MCF 10A (cell line): ENCODE measurements around the gene MEIS2. TPM values are rescaled to one million over a fixed set of nuclear protein-coding genes. Genes with fewer than 3 reads are reported as not detected.

ENCODE experiments used
- BruUV-seq: library from RNA; stranded (reverse); fragments of 400-500 nt; replicated peaks from 2 replicates; lab custom pipeline; 2021; lab: Mats Ljungman, UMichigan
- CTCF ChIA-PET: fragments of 300-600 bp; sonication (Branson Sonifier 250); formaldehyde crosslinking; extraction: SDS; loops from one replicate; lab custom pipeline; 2021; ENCODE audit warnings: antibody characterized with exemption, inconsistent platforms; lab: Yijun Ruan, JAX
- POLR2A ChIA-PET: fragments of 300-600, 350-650 bp; sonication (Branson Sonifier 250); formaldehyde crosslinking; extraction: SDS; loops from one replicate; lab custom pipeline; 2020; ENCODE audit warnings: antibody characterized with exemption, inconsistent platforms; lab: Yijun Ruan, JAX
- DNase-seq: peaks from one replicate; pipeline ENCODE4 v3.0.0-alpha.2; 2018; ENCODE audit not compliant: unreplicated experiment
- H3K27ac Mint-ChIP-seq: one replicate; pipeline ENCODE4 v1.8.0; 2022; ENCODE audit warnings: mild to moderate bottlenecking, low read depth, mixed read lengths; ENCODE audit not compliant: unreplicated experiment
- H3K27me3 Mint-ChIP-seq: one replicate; pipeline ENCODE4 v1.8.0; 2022; ENCODE audit warnings: mixed read lengths; ENCODE audit not compliant: insufficient read depth, unreplicated experiment
- H3K36me3 Mint-ChIP-seq: one replicate; pipeline ENCODE4 v1.8.0; 2022; ENCODE audit warnings: mild to moderate bottlenecking, moderate library complexity, mixed read lengths; ENCODE audit not compliant: insufficient read depth, unreplicated experiment
- H3K4me1 Mint-ChIP-seq: one replicate; pipeline ENCODE4 v1.8.0; 2022; ENCODE audit warnings: mixed read lengths; ENCODE audit not compliant: insufficient read depth, unreplicated experiment
- H3K4me3 Mint-ChIP-seq: one replicate; pipeline ENCODE4 v1.8.0; 2022; ENCODE audit warnings: mild to moderate bottlenecking, moderate library complexity, mixed read lengths; ENCODE audit not compliant: unreplicated experiment
- H3K9me3 Mint-ChIP-seq: one replicate; pipeline ENCODE4 v1.8.0; 2022; ENCODE audit warnings: mixed read lengths; ENCODE audit not compliant: unreplicated experiment
- intact Hi-C: fragments of 100-400 bp; cut with micrococcal nuclease; formaldehyde crosslinking; loops from 2 replicates; pipeline ENCODE4 v1.14.1; 2022
- total RNA-seq: library from RNA; stranded (reverse); gene quantifications from 2 replicates; pipeline ENCODE4 v1.2.3, GENCODE V29; 2022
- TF ChIP-seq, protein P1 (sequence below): fragments of 200-600 bp; IDR thresholded peaks from one replicate; pipeline ENCODE4 v1.8.0; 2022; ENCODE audit warnings: antibody characterized with exemption, mild to moderate bottlenecking; ENCODE audit not compliant: unreplicated experiment

Gene MEIS2
- total RNA-seq, 1 experiment from 2014 or later, result 6.9 TPM

DNA sequence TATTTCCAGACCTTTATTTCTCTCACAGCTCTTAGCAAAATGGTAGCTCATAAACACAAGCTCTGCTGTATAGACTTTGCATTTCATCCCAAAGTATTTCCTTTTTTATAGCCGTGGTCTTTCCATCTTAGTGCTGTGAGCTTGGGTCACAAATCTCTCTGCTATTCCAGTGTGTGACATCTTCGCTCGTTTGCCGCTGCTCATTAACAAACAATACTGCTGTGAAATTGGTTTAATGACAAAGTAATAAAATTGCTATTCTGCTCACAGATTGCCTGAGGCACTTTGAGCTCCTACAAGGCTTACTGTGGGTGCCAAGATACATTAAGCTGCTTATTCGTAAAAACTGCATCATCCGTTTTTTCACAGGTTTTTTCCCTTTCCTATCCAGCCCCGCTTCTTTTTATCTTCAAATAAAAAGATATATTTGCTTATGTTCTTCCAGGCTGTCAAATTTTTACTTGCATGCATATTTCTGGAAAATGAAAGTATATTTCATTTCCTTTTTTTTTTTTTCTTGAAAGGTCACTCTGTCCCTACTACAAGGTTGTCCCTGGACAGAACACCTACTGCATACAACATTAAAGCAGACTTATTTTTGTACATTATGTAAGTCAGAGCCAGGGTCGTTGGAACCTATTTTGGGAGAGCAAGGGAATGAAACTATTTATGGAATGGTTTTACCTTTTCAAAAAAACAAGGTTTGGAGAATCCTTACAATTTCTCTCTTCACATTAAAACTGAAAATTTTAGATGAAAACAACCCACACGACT is 174.5 kb downstream of the MEIS2 start:
- H3K27me3 Mint-ChIP-seq, result no peaks in the 10 kb centered on the region
- ChIA-PET CTCF (interaction anchor here (0.5 kb wide), 1 partner anchor 33 kb away, joined by 4 read pairs; no protein-coding TSS in a partner anchor), POLR2A (no interaction called here)
- no peak overlapping the region for H3K4me3 Mint-ChIP-seq
- H3K9me3 Mint-ChIP-seq, result no peaks in the 10 kb centered on the region
- TF ChIP-seq, protein P1, sequence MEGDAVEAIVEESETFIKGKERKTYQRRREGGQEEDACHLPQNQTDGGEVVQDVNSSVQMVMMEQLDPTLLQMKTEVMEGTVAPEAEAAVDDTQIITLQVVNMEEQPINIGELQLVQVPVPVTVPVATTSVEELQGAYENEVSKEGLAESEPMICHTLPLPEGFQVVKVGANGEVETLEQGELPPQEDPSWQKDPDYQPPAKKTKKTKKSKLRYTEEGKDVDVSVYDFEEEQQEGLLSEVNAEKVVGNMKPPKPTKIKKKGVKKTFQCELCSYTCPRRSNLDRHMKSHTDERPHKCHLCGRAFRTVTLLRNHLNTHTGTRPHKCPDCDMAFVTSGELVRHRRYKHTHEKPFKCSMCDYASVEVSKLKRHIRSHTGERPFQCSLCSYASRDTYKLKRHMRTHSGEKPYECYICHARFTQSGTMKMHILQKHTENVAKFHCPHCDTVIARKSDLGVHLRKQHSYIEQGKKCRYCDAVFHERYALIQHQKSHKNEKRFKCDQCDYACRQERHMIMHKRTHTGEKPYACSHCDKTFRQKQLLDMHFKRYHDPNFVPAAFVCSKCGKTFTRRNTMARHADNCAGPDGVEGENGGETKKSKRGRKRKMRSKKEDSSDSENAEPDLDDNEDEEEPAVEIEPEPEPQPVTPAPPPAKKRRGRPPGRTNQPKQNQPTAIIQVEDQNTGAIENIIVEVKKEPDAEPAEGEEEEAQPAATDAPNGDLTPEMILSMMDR, result no peak
- no peaks in the 10 kb centered on the region for H3K4me1 Mint-ChIP-seq
- no peak for DNase-seq
- no TSS peak for BruUV-seq
- H3K27ac Mint-ChIP-seq, result no peak overlapping the region
- peaks cover 4% of the 10 kb centered on the region for H3K36me3 Mint-ChIP-seq
- intact Hi-C loops, result no loop called here

DNA sequence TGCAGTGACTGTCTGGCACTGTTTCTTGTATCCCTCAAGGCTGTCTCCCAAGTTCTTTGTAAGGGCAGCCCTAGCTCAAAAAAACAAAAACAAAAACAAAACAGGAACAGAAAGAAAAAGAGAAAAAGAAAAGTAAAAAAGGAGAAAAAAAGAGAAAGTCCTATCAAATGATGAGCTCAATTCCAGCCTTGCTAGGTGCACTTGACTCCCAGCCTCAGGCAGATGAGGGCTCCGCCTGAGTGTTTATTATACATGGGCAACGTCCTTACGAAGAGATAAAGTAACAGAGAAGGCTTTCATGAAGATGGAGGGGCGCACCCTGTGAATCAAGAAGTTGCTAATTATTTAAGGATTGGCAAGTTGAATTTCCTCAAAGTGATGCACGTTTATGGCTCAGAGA is 175.3 kb downstream of the MEIS2 start:
- intact Hi-C loops, result no loop called here
- no peak for DNase-seq
- no TSS peak for BruUV-seq
- H3K9me3 Mint-ChIP-seq, result no peaks in the 10 kb centered on the region
- no peak overlapping the region for H3K27ac Mint-ChIP-seq
- peaks cover under 1% of the 10 kb centered on the region for H3K36me3 Mint-ChIP-seq
- CTCF ChIA-PET, result no interaction called here
- no peaks in the 10 kb centered on the region for H3K27me3 Mint-ChIP-seq
- H3K4me1 Mint-ChIP-seq, result no peaks in the 10 kb centered on the region
- POLR2A ChIA-PET, result no interaction called here
- TF ChIP-seq, protein P1, result no peak
- H3K4me3 Mint-ChIP-seq, result no peak overlapping the region

DNA sequence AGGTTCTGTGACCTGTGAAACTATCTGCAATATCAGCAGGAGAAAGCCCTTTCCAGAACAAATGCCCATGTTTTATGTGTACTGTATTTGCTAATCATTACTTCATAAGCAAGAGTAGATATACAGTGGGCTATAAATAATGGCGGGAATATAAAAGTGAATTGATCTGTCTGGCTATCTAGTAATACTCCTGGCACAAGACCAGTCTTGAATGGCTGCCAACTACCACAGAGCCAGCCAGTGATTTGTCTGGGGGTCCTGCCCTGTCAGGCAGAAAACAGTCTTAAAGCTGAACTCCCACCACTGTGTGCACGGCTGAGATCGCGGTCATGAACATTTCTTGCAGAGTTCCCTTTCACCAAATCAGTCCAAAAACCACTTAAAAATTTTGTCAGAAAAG is 176.3 kb downstream of the MEIS2 start:
- H3K4me1 Mint-ChIP-seq, result no peaks in the 10 kb centered on the region
- no TSS peak for BruUV-seq
- no peak overlapping the region for H3K4me3 Mint-ChIP-seq
- ChIA-PET POLR2A (interaction anchor here (1.1 kb wide), 1 partner anchor 11 kb away, joined by 5 read pairs; no protein-coding TSS in a partner anchor), CTCF (interaction anchor here (1.3 kb wide), 1 partner anchor 211 kb away, joined by 3 read pairs; no protein-coding TSS in a partner anchor)
- no peak overlapping the region for H3K27ac Mint-ChIP-seq
- H3K27me3 Mint-ChIP-seq, result no peaks in the 10 kb centered on the region
- TF ChIP-seq, protein P1, result no peak
- H3K9me3 Mint-ChIP-seq, result no peaks in the 10 kb centered on the region
- no peak for DNase-seq
- H3K36me3 Mint-ChIP-seq, result no peaks in the 10 kb centered on the region
- intact Hi-C loops, result no loop called here

DNA sequence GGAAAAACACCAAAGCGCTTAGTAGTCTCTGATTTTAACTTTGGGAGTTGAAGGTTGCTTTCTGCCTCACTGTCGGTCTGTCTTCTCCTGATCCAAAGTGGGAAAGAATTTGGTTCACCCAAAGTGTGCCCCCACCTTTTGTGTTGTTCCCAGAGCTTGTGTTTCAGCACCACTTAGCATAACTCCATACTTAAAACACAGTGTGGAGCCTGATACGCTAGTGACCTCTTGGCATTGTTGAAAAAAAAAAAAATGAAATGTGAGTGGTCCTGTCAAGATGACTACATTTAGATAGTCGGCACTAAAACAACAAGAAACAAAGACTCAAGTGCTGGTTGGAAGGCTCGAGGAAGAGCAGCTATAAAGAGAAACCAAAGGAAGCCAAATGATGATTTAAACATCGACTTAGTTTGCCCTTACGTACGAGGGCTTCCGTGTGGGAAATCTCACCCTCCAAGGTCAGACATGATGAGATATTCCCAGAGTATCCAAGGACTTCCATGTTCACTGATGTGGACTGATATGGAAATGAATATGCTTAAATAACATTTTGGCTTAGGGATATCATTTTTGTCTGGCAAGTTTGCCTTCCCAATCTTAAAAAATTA is 178.8 kb downstream of the MEIS2 start:
- POLR2A ChIA-PET, result no interaction called here
- intact Hi-C loops, result no loop called here
- no peaks in the 10 kb centered on the region for H3K4me1 Mint-ChIP-seq

More for the DNA sequence above, 178.8 kb downstream of the MEIS2 start:
- Mint-ChIP-seq H3K4me3 (no peak overlapping the region), H3K36me3 (no peaks in the 10 kb centered on the region), H3K27me3 (no peaks in the 10 kb centered on the region), H3K27ac (no peak overlapping the region), H3K9me3 (no peaks in the 10 kb centered on the region)
- no TSS peak for BruUV-seq
- CTCF ChIA-PET, result interaction anchor here (0.6 to 0.7 kb wide), 2 partner anchors 262 to 1109 kb away, joined by 3 read pairs; no protein-coding TSS in a partner anchor
- TF ChIP-seq, protein P1, result no peak
- no peak for DNase-seq
